ENCODE data around the gene UTRN. TPM values are rescaled to one million over a fixed set of nuclear protein-coding genes. Genes with fewer than 3 reads are reported as not detected.

UTRN gene
- total RNA-seq, 1 experiment from 2014 or later: 125 TPM

DNA sequence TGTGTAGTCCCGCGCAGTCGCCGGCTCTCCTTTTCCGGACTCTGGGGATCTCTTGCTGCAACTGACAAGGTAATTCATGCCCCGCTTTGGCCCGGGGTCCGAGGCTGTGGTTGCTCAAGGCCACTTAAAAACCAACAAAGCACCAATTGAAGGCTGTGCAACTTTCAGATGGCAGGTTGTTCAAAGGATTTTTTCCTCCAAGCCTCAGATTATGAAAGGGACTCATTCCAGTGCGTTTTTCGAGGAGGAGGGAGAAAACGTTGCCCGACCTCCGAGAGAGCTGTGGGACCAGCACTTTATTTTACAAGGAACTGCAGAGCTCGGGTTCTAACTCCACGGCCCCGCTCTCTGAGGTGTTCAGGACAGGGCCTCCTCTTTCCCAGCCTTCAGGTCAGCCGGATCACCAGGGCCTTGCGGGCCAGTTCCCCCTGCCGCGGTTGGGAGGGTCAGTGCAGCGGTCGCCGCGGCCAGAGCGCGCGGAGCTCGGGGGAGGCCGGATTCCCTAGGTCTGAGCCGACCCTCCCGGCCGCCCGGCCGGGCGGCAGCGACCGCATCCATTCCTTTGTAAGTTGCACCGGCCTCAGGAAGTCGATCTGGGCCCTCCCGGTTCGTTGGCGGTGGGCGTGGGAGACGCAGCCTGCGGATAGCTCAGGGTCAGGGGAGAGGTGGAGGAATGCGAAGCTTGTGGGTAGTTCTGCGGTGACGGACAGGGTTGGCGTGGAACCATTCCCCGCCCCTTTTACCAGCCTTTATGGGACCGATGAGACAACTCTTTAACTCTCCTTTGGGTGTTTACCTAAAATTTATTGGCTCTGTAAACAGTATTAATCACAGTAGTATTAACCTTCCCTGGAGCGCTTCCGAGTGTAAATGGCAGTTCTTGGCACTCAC, 1.6 kb downstream of the UTRN start:
- Mint-ChIP-seq H3K4me3 (peak overlapping the region; percentile 100), H3K4me1 (peaks cover 24% of the 10 kb centered on the region), H3K9me3 (no peaks in the 10 kb centered on the region), H3K27me3 (ENCODE audit: low read depth) (no peaks in the 10 kb centered on the region; the same call in 1 of the 2 replicates), H3K27ac (no peak overlapping the region), H3K36me3 (peaks cover 5% of the 10 kb centered on the region; the same call in 1 of the 2 replicates)
- ChIA-PET CTCF (interaction anchor here (0.7 to 2.5 kb wide), 9 partner anchors 12 to 196 kb away, joined by 3 to 23 read pairs (median 4); no protein-coding TSS in a partner anchor), POLR2A (interaction anchor here (0.6 to 2.5 kb wide), 14 partner anchors 10 to 449 kb away, joined by 3 to 13 read pairs (median 3); no protein-coding TSS in a partner anchor)
- DNase-seq (ENCODE audit: low spot score): peak; percentile 85
- peak; percentile 76 for TF ChIP-seq GABPB1 (CRISPR knock-in tag; IDR thresholded peaks at IDR 0.05)
- TF ChIP-seq TCF7 (CRISPR knock-in tag; IDR thresholded peaks at IDR 0.05; ENCODE audit: low read depth): no peak
- peak; percentile 62 for ATAC-seq

DNA sequence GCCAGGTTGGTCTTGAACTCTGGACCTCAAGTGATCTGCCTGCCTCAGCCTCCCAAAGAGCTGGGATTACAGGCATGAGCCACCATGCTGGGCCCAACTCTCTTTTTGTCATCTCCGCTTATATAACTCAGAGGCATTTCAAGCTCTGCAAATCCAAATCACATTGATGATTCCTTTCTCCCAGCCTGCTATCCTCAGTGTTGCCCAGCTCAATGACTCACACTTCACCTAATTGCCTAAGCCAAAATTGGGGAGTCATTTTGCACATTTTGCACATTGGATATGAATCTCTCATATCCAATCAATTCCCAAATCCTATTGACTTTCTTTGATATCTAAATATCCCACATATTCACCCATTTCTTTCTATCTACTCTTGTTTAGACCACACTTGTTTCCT, 3.9 kb downstream of the UTRN start:
- no peaks in the 10 kb centered on the region for H3K27me3 Mint-ChIP-seq (ENCODE audit: low read depth)
- DNase-seq (ENCODE audit: low spot score) (no peak), ATAC-seq (no peak)
- H3K27ac Mint-ChIP-seq: no peak overlapping the region
- H3K9me3 Mint-ChIP-seq: no peaks in the 10 kb centered on the region
- peaks cover 11% of the 10 kb centered on the region for H3K4me1 Mint-ChIP-seq
- ChIA-PET POLR2A (interaction anchor here (0.6 kb wide), 1 partner anchor 9 kb away, joined by 3 read pairs; no protein-coding TSS in a partner anchor), CTCF (no interaction called here)
- no peak overlapping the region for H3K4me3 Mint-ChIP-seq
- H3K36me3 Mint-ChIP-seq: peaks cover 5% of the 10 kb centered on the region; the same call in 1 of the 2 replicates
- TF ChIP-seq NR2C2 (CRISPR knock-in tag; IDR thresholded peaks at IDR 0.05) (no peak), CREB1 (CRISPR knock-in tag; IDR thresholded peaks at IDR 0.05) (no peak), MXD4 (CRISPR knock-in tag; IDR thresholded peaks at IDR 0.05; ENCODE audit: borderline replicate concordance) (no peak), ETV6 (CRISPR knock-in tag; IDR thresholded peaks at IDR 0.05) (no peak), NR1H2 (CRISPR knock-in tag; IDR thresholded peaks at IDR 0.05) (no peak), PRRX2 (CRISPR knock-in tag; IDR thresholded peaks at IDR 0.05) (no peak), ELF4 (CRISPR knock-in tag; IDR thresholded peaks at IDR 0.05; ENCODE audit: low read depth) (no peak), JUN (CRISPR knock-in tag; IDR thresholded peaks at IDR 0.05) (no peak), TCF7 (CRISPR knock-in tag; IDR thresholded peaks at IDR 0.05; ENCODE audit: low read depth) (no peak), RELA (CRISPR knock-in tag; IDR thresholded peaks at IDR 0.05; ENCODE audit: borderline replicate concordance) (no peak)
- TF ChIP-seq, protein P1, sequence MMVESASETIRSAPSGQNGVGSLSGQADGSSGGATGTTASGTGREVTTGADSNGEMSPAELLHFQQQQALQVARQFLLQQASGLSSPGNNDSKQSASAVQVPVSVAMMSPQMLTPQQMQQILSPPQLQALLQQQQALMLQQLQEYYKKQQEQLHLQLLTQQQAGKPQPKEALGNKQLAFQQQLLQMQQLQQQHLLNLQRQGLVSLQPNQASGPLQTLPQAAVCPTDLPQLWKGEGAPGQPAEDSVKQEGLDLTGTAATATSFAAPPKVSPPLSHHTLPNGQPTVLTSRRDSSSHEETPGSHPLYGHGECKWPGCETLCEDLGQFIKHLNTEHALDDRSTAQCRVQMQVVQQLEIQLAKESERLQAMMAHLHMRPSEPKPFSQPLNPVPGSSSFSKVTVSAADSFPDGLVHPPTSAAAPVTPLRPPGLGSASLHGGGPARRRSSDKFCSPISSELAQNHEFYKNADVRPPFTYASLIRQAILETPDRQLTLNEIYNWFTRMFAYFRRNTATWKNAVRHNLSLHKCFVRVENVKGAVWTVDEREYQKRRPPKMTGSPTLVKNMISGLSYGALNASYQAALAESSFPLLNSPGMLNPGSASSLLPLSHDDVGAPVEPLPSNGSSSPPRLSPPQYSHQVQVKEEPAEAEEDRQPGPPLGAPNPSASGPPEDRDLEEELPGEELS (CRISPR knock-in tag; IDR thresholded peaks at IDR 0.05): no peak
- TF ChIP-seq, protein P2, sequence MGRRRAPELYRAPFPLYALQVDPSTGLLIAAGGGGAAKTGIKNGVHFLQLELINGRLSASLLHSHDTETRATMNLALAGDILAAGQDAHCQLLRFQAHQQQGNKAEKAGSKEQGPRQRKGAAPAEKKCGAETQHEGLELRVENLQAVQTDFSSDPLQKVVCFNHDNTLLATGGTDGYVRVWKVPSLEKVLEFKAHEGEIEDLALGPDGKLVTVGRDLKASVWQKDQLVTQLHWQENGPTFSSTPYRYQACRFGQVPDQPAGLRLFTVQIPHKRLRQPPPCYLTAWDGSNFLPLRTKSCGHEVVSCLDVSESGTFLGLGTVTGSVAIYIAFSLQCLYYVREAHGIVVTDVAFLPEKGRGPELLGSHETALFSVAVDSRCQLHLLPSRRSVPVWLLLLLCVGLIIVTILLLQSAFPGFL (CRISPR knock-in tag; IDR thresholded peaks at IDR 0.05; ENCODE audit: borderline replicate concordance): no peak
- TF ChIP-seq, protein P3, sequence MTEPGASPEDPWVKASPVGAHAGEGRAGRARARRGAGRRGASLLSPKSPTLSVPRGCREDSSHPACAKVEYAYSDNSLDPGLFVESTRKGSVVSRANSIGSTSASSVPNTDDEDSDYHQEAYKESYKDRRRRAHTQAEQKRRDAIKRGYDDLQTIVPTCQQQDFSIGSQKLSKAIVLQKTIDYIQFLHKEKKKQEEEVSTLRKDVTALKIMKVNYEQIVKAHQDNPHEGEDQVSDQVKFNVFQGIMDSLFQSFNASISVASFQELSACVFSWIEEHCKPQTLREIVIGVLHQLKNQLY (CRISPR knock-in tag; IDR thresholded peaks at IDR 0.05): no peak
- TF ChIP-seq, protein P4, sequence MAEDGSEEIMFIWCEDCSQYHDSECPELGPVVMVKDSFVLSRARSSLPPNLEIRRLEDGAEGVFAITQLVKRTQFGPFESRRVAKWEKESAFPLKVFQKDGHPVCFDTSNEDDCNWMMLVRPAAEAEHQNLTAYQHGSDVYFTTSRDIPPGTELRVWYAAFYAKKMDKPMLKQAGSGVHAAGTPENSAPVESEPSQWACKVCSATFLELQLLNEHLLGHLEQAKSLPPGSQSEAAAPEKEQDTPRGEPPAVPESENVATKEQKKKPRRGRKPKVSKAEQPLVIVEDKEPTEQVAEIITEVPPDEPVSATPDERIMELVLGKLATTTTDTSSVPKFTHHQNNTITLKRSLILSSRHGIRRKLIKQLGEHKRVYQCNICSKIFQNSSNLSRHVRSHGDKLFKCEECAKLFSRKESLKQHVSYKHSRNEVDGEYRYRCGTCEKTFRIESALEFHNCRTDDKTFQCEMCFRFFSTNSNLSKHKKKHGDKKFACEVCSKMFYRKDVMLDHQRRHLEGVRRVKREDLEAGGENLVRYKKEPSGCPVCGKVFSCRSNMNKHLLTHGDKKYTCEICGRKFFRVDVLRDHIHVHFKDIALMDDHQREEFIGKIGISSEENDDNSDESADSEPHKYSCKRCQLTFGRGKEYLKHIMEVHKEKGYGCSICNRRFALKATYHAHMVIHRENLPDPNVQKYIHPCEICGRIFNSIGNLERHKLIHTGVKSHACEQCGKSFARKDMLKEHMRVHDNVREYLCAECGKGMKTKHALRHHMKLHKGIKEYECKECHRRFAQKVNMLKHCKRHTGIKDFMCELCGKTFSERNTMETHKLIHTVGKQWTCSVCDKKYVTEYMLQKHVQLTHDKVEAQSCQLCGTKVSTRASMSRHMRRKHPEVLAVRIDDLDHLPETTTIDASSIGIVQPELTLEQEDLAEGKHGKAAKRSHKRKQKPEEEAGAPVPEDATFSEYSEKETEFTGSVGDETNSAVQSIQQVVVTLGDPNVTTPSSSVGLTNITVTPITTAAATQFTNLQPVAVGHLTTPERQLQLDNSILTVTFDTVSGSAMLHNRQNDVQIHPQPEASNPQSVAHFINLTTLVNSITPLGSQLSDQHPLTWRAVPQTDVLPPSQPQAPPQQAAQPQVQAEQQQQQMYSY (CRISPR knock-in tag; IDR thresholded peaks at IDR 0.05): no peak
- TF ChIP-seq, protein P5, sequence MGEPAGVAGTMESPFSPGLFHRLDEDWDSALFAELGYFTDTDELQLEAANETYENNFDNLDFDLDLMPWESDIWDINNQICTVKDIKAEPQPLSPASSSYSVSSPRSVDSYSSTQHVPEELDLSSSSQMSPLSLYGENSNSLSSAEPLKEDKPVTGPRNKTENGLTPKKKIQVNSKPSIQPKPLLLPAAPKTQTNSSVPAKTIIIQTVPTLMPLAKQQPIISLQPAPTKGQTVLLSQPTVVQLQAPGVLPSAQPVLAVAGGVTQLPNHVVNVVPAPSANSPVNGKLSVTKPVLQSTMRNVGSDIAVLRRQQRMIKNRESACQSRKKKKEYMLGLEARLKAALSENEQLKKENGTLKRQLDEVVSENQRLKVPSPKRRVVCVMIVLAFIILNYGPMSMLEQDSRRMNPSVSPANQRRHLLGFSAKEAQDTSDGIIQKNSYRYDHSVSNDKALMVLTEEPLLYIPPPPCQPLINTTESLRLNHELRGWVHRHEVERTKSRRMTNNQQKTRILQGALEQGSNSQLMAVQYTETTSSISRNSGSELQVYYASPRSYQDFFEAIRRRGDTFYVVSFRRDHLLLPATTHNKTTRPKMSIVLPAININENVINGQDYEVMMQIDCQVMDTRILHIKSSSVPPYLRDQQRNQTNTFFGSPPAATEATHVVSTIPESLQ (CRISPR knock-in tag; IDR thresholded peaks at IDR 0.05): no peak

Data from WTC11 (cell line).